ENCODE results near the gene KCNK4.
A peak's percentile ranks its signal among the peaks of the same experiment; 100 is the strongest.

KCNK4 gene

GRCh38 chr11:64253481-64253880, 37.6 kb upstream of the KCNK4 start:
- no peak for DNase-seq

GRCh38 chr11:64254326-64254725, 36.8 kb upstream of the KCNK4 start:
- DNase-seq = no peak

GRCh38 chr11:64255135-64256128, 35.7 kb upstream of the KCNK4 start:
- no peak for DNase-seq

GRCh38 chr11:64256300-64256699, 34.8 kb upstream of the KCNK4 start:
- no peak for DNase-seq

- no peak for DNase-seq
Measured at GRCh38 chr11:64258356-64258755, 32.7 kb upstream of the KCNK4 start.

GRCh38 chr11:64258946-64259532, 32.1 kb upstream of the KCNK4 start:
- no peak for DNase-seq

GRCh38 chr11:64259533-64260067, 31.5 kb upstream of the KCNK4 start:
- DNase-seq = no peak

- no peak for DNase-seq
Measured at GRCh38 chr11:64260147-64260708, 30.9 kb upstream of the KCNK4 start.

- no peak for DNase-seq
Measured at GRCh38 chr11:64261556-64262080, 29.5 kb upstream of the KCNK4 start.

- DNase-seq = no peak
Measured at GRCh38 chr11:64262271-64263002, 28.7 kb upstream of the KCNK4 start.

GRCh38 chr11:64263021-64263946, 27.8 kb upstream of the KCNK4 start:
- no peak for DNase-seq

- DNase-seq = no peak
Measured at GRCh38 chr11:64263947-64264317, 27.2 kb upstream of the KCNK4 start.

- DNase-seq = no peak
Measured at GRCh38 chr11:64264371-64264852, 26.7 kb upstream of the KCNK4 start.

- DNase-seq = no peak
Measured at GRCh38 chr11:64265176-64266160, 25.6 kb upstream of the KCNK4 start.

GRCh38 chr11:64266339-64266738, 24.8 kb upstream of the KCNK4 start:
- no peak for DNase-seq

GRCh38 chr11:64267207-64267945, 23.7 kb upstream of the KCNK4 start:
- no peak for DNase-seq

GRCh38 chr11:64268025-64268892, 22.8 kb upstream of the KCNK4 start:
- no peak for DNase-seq

GRCh38 chr11:64268893-64269539, 22.1 kb upstream of the KCNK4 start:
- DNase-seq = peak; percentile 29
